NCI-H1105 treated with DMSO at 0.1 percent for 48 hours (cell line): ENCODE measurements around the gene SLC5A2.
"Not testable (repeated sequence)": the region's sequence is repeated elsewhere in the genome, so short reads cannot be mapped to it uniquely, and the experiment has no call there.

Experiments used
- DNase-seq: peaks from one replicate; lab custom pipeline; 2025; lab: John Stamatoyannopoulos, UW

Gene SLC5A2

DNA sequence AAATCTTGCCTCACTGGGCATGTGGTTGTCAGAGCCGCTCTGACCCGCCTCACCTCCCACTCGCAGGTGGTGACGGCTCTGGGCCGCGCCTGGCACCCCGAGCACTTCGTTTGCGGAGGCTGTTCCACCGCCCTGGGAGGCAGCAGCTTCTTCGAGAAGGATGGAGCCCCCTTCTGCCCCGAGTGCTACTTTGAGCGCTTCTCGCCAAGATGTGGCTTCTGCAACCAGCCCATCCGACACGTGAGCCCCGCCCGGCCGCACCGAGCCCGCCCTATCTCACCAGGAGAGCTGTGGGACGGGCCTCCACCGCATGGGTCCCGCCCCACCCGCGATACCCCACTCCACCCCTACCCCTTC lies 7.0 kb upstream of the SLC5A2 start:
- DNase-seq: no peak

DNA sequence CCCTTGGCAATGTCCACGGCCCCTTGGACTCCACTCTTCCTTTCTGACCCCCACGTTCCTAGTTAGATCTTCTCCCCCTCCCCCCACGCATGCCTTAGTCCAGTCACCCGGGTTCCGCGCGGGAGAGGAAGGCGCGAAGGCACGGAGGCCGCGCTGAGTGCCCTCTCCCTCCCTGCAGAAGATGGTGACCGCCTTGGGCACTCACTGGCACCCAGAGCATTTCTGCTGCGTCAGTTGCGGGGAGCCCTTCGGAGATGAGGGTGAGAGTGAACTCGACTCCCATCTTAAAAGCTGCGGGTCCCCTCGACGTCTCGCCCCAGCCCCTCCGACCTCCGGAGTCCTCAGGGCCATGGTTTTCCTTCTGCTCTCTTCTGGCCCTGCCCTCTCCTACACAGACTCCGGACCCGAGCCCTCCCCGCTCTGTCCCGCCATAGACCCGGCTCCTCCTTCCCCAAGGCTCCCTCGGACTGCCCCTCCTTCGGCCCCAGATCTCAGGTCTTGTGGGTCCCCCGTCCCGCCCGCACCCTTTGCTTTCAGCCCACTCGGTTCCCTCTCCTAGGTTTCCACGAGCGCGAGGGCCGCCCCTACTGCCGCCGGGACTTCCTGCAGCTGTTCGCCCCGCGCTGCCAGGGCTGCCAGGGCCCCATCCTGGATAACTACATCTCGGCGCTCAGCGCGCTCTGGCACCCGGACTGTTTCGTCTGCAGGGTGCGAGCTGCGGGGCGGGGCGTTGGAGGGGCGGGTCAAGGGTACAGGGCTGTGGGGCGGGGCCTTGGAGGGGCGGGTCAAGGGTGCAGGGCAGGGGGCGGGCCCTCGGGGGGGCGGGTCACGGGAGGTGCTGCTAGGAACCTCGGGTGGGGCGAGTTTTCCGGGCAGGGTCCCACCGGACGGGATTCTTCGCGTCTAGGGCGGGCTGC lies 6.4 kb upstream of the SLC5A2 start:
- DNase-seq: no peak

DNA sequence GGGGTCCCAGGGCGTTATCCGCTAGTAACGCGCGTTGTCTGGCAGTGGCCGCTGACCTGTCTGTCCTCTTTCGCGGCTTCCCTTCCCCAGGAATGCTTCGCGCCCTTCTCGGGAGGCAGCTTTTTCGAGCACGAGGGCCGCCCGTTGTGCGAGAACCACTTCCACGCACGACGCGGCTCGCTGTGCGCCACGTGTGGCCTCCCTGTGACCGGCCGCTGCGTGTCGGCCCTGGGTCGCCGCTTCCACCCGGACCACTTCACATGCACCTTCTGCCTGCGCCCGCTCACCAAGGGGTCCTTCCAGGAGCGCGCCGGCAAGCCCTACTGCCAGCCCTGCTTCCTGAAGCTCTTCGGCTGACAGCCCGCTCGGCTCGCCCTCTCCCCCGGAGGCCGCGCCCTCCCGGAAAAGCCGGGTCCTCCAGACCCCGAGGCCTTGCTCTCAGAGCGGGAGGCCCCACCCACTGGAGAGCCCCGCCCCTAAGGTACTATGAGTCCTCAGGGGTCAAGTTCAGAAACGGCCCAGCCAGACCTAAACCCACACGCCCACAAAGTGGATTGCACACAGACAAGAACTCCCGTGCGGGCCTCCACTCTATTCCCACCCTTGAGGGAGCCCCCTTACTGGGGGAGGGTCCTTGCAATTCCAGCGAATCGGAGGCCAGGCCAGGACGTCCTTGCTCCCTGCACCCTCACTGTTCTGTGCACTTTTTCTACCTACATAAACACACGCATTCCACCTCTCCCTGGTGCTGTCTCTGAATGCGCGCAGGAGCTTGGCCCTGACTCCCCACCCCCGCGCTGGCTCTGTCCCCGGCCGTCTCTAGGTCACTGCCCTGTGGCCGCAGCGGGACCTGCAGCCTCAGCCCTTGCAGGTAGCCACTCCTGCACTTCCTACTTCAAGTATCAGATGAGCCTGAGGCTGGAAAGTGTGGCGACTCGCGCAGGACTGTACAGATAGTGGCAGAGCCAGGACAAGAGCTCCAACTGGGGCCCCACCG lies 5.4 kb upstream of the SLC5A2 start:
- DNase-seq: no peak

DNA sequence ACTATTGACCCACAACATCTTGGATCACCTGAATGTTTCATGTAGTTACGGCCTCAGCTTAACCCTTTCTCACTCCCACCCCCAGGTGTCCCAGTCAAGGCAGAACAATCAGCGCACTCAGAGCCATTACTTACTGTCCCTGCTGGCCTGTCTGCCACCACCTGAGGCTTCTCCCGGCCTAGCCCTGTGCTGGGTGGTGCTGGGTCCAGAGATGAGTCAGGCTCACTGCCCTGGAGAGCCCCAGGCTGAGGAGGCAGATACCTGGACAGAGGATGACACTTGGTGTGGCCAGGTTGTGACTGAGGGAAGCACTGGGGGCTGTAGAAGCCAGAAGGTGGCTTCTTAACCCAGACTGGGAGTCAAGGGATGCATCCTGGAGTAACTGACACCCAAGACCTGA lies 4.0 kb upstream of the SLC5A2 start:
- no peak for DNase-seq

DNA sequence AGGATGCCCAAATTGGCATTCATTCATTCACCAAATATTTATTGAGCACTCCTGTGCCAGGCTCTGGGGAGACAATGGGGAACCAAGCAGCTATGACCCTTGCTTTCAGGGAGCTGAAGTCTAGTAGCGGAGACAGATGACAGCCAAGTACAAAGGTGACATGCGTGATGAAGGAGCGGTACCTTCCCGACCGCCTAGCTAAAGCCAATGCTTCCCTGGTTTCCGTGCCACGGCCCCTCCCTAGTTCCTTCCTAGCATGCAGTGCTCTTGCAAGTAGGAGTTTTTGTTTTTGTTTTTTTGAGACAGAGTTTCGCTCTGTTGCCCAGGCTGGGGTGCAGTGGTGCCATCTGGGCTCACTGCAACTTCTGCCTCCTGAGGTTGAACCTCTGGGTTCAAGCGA lies 3.2 kb upstream of the SLC5A2 start:
- DNase-seq: no peak

DNA sequence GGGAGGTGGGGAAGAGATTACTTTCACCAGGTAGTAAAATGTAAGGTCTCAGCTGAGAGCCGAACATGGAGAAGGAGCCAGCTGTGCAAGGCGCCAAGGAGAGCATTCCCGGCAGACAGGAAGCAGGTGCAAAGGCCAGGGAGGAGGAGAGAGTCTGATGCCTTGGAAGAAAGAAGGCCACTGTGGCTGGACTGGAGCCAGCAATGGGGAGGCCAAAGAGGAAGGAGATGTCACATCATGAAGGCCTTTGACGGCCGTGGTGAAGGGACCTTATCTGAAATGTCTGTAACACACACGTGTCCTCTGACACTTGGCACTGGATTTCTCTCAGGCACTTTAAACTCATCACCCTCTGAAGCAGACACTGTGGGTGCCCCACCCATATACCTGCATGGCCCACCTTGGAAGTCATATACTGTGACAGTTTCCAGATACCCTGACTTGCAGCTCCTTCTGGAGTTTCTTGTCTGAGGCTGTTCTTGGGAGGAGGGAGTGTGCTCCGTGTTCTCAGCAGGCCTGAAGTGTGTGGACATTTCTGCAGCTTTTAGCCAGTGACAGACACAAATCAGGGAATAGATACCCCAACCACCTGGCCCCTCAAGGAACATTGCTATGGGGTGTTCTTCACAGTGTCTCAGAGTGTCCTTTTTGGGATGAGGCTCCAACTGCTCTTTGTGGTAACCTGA lies 1.9 kb upstream of the SLC5A2 start:
- no peak for DNase-seq

DNA sequence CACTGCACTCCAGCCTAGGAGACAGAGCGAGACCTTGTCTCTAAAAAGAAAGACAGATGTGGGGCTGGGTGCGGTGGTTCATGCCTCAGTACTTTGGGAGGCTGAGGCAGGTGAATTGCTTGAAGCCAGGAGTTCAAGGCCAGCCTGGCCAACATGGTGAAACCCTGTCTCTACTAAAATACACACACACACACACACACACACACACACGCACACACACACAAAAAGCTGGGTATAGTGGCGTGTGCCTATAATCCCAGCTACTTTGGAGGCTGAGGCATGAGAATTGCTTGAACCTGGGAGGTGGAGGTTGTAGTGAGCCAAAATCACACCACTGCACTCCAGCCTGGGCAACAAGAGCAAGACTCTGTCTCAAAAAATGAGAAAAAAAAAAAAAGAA lies 1.1 kb downstream of the SLC5A2 start:
- DNase-seq: not testable (repeated sequence)

DNA sequence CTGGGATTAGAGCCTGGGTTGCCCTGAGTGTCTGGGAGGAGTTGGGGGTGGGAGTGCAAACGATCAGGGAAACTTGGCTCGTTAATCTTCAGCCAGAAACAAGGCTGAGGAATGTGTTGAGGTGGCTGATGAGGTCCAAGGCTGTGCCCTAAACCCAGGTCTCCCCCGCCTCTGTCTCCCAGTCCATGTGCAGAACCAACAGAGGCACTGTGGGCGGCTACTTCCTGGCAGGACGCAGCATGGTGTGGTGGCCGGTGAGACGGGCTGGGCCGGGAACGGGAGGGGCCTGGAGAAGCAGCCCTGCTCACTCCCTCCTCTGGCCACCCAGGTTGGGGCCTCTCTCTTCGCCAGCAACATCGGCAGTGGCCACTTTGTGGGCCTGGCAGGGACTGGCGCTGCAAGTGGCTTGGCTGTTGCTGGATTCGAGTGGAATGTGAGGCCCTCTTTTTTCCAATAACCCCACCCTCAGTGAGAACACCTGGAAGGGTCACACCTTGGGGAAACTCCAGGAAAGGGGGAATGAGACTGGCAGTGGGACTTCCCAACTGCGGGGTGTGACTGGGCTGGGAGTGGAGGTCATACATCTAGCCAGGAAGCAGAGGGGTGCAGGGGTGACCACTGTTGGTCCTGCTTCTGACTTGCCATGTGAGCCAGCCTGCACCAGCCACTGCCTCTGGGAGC lies 1.7 kb downstream of the SLC5A2 start:
- no peak for DNase-seq

DNA sequence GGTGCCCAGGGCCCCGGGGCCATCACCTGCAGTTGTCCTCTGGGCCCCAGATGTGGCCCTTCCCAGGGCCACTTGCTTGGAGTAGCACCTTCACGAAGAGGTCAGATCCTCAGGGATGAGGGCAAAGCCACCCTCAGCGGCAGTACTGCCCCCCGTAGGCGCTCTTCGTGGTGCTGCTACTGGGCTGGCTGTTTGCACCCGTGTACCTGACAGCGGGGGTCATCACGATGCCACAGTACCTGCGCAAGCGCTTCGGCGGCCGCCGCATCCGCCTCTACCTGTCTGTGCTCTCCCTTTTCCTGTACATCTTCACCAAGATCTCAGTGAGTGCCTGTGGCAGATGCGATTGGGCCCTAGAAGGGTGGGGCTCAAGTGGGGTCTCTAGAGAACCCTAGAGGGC lies 2.6 kb downstream of the SLC5A2 start:
- DNase-seq: no peak

DNA sequence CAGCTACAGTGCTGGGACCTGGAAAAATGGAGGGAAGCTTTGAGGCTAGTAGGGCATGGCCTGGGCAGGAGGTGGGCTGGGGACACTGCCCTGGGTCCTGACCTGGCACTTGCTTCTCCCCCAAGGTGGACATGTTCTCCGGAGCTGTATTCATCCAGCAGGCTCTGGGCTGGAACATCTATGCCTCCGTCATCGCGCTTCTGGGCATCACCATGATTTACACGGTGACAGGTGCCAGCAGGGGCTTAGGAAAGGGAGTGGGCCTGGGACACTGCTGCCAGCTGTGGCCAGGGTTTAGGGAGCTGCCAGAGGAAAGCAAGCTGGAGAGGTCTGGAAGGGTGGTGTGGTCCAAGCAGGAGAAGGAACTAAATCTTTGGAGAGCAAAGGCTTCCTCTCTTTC lies 3.1 kb downstream of the SLC5A2 start:
- no peak for DNase-seq

DNA sequence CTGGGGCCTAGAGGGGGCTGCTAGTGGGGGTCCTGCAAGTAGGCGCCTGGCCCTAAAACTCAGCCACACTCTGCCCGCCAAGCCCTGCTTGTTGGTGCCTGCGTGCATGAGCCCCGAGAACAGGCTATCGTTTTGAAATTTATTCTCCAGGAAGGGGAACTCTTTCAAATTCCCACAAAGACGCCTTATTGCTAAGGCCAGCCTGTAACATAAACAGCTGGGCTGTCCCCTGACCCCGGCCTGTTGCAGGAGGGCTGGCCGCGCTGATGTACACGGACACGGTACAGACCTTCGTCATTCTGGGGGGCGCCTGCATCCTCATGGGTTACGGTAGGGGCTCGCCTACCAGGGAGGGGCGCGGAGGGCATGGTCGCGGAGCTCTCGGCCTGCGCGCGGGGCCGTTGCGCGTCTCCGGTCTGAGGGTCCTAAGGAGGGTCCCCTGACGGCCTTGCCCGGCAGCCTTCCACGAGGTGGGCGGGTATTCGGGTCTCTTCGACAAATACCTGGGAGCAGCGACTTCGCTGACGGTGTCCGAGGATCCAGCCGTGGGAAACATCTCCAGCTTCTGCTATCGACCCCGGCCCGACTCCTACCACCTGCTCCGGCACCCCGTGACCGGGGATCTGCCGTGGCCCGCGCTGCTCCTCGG lies 4.3 kb downstream of the SLC5A2 start:
- no peak for DNase-seq

DNA sequence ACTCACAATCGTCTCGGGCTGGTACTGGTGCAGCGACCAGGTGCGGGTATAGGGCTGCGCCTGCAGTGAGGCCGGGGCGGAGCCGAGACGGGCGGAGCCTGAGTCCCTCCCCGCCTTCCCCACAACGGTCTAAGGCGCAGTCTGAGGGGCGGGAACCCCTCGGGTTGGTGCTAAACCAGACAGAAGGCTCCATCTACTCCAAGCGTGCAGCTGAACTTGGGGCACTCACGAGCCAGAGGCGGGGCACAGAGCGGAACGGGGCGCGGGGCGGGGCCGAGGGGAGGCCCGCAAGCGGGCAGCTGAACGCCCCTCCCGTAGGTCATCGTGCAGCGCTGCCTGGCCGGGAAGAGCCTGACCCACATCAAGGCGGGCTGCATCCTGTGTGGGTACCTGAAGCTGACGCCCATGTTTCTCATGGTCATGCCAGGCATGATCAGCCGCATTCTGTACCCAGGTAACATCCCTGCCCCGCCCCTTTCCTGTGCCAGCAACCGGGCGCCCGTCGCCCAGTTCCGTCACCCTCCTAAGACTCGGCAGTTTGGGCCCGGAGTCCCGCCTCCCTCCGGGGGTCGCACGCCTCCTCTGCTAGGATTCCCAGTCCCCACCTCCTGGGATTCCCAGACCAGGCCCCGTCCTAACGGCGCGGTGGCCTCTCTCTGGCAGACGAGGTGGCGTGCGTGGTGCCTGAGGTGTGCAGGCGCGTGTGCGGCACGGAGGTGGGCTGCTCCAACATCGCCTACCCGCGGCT lies 5.0 kb downstream of the SLC5A2 start:
- peak; percentile 54 for DNase-seq

DNA sequence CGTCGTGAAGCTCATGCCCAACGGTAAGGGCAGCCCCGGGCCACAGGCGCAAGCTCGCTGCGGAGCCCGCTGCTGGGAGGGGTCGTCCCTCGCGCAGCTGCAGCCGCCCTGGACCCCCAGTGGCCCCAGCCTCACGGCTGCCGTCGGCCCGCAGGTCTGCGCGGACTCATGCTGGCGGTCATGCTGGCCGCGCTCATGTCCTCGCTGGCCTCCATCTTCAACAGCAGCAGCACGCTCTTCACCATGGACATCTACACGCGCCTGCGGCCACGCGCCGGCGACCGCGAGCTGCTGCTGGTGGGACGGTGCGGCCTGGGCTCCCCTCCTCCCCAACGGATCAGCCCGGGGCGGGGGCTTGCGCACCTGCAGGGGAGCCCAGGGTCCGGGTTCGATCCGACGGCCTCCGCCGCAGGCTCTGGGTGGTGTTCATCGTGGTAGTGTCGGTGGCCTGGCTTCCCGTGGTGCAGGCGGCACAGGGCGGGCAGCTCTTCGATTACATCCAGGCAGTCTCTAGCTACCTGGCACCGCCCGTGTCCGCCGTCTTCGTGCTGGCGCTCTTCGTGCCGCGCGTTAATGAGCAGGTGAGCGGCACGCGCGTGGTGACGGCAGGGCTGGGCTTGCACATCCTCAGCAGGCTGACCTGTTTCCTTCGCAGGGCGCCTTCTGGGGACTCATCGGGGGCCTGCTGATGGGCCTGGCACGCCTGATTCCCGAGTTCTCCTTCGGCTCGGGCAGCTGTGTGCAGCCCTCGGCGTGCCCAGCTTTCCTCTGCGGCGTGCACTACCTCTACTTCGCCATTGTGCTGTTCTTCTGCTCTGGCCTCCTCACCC lies 5.8 kb downstream of the SLC5A2 start:
- DNase-seq: peak; percentile 39

DNA sequence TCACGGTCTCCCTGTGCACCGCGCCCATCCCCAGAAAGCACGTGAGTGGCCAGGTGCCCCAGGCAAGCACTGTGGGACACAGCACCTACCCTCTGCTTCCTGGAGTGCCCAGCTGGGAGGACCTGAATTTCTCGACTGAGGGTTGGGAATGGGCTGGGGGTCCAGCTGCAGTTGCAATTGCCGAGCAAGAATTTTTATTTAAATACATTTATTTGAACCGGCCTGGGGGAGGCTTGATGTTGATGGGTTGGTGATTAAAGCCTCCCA lies 6.3 kb downstream of the SLC5A2 start:
- no peak for DNase-seq

DNA sequence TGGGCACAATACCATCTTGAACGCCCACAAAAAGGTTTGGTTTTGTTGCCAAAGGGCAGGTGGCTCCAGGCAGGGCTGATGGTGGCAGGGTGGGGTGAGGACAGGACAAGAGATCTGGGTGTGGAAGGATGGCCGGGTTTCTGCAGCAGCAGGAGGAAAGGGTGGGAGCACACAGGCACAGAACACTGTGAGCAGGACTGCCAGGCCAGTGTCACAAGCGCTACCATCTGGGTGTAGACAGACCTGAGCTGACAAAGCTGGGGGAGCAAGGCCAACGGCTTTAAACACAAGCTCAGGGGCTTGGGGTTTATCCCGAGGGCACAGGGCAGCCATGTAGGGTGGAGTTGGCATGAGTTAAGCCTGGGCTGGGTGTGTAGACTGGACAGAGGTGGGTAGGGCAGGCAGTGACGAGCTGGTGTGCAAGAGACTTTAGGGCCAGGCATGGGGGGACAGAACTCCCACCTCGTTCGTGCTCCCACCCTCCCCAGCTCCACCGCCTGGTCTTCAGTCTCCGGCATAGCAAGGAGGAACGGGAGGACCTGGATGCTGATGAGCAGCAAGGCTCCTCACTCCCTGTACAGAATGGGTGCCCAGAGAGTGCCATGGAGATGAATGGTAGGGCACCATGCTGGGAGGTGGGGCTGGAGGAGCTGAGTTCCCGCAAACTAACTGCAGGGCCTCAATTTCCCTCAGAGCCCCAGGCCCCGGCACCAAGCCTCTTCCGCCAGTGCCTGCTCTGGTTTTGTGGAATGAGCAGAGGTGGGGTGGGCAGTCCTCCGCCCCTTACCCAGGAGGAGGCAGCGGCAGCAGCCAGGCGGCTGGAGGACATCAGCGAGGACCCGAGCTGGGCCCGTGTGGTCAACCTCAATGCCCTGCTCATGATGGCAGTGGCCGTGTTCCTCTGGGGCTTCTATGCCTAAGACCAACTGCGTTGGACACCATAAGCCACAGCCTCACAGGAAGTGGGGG lies 7.0 kb downstream of the SLC5A2 start:
- no peak for DNase-seq

DNA sequence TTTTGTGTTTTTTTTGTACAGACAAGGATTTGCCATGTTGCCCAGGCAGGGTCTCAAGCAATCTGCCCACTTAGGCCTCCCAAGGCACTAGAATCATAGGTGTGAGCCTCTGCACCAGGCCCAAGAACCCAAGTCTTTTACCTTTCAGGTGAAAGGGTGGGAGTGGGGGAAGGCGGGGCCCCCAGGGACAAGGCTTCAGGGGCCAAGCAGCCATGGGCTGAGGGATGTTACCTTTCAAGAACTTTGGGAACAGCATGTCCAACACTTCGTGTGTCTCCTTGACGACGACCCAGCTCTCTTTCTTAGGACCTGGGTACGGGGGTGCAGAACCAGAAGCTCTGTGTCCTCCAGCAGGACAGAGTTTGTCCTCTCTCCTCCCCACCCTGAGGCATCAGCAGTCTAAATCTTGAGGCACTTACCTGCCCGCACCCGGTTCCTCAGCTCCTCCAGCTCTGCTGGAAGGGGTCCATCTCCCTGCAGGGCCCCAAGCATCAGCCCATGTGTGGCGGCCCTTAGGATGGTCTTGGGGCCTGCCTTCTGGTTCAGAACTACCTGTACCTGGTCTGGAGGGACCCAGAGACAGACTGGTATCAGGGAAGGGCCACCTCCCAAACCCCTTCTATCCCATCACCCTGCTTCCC lies 9.0 kb downstream of the SLC5A2 start:
- DNase-seq: no peak

DNA sequence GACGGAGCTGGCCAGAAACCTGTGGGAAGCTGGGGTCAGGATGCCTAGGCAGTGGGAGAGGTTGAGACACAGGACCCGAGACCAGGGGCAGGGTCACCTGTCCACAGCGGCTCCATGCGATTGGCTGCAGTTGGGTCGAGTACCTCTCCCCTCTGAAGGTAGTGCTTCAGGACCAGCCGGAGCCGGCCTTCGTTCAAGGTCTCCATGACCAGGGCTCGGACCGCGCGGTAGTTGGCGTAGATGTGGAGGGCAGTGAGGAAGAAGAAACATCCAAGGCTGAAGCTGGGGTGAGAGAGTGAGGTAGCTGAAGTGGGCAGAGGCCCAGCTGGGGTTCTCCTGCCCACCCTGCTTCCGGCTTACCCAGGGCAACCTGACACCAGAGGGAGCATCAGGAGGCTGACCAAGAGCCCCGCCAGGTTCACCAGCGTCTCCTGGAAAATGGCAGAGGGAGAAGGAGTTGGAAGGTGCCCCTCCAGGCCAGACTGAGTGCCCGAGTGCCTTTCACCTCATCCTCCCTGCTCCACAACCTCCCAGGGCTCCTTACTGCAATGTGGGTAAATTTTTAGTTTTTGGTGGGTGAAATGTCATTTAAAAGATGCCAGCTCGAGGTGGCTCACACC lies 10.7 kb downstream of the SLC5A2 start:
- DNase-seq: no peak

DNA sequence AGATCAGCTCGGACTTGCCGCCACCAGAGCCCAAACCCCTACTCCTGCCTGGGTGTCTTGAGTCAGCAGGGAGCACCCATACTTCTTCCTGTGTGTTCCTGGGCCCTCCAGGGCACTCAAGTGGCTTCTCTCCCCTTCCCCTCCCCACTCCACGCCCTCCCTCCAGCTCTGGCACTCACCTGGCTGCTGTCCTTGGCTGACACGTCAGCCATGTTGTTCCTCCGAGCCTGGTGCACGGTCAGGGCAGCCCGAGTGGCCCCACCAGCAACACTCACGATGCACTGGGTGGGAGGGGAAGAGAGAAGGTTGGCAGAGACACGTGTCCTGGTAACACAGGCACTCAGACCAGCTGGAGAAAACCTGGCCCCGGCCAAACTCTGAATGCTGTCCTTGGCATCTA lies 13.7 kb downstream of the SLC5A2 start:
- DNase-seq: no peak
